Measurements from ENCODE around the gene CTSZ. TPM values are rescaled to one million over a fixed set of nuclear protein-coding genes. Genes with fewer than 3 reads are reported as not detected.

CTSZ gene
- total and polyA plus RNA-seq, 9 donors: 36.7 to 301 (median 85.6) TPM

DNA sequence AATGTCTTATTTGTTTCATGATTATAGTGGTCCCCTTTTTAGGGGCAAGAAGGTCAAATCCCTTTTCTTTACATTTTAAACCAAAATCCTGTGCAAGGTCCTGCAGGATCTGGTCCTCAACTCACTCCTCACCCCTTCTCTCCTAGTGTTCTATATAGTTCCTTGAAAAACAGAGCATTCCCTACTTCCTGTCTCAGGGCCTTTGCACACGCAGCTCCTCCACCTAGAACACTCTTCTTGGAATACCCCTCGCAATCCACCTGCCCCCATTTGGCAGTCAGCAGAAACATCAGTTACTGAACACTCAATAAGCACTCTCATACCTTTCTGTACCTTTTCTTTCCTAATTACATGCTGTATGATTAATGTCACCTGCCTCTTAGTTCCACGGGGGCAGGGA, 28.3 kb upstream of the CTSZ start:
- no peak for DNase-seq
- Histone ChIP-seq H3K27me3 (no peaks in the 10 kb centered on the region), H3K27ac (no peak overlapping the region), H3K4me1 (ENCODE audit: insufficient read depth) (peaks cover 4% of the 10 kb centered on the region), H3K4me3 (no peak overlapping the region), H3K9me3 (no peaks in the 10 kb centered on the region), H3K36me3 (no peaks in the 10 kb centered on the region)
- intact Hi-C loops (cut with DNase I): no loop called here
- 94 to 97% (median 96%) methylated on average over 3 of the region's 3 CpGs for whole genome bisulfite sequencing, 3 donors
- TF ChIP-seq EP300 (IDR thresholded peaks at IDR 0.05) (no peak), POLR2A (IDR thresholded peaks at IDR 0.05) (no peak)
- TF ChIP-seq, protein P1, sequence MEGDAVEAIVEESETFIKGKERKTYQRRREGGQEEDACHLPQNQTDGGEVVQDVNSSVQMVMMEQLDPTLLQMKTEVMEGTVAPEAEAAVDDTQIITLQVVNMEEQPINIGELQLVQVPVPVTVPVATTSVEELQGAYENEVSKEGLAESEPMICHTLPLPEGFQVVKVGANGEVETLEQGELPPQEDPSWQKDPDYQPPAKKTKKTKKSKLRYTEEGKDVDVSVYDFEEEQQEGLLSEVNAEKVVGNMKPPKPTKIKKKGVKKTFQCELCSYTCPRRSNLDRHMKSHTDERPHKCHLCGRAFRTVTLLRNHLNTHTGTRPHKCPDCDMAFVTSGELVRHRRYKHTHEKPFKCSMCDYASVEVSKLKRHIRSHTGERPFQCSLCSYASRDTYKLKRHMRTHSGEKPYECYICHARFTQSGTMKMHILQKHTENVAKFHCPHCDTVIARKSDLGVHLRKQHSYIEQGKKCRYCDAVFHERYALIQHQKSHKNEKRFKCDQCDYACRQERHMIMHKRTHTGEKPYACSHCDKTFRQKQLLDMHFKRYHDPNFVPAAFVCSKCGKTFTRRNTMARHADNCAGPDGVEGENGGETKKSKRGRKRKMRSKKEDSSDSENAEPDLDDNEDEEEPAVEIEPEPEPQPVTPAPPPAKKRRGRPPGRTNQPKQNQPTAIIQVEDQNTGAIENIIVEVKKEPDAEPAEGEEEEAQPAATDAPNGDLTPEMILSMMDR (IDR thresholded peaks at IDR 0.05): no peak

DNA sequence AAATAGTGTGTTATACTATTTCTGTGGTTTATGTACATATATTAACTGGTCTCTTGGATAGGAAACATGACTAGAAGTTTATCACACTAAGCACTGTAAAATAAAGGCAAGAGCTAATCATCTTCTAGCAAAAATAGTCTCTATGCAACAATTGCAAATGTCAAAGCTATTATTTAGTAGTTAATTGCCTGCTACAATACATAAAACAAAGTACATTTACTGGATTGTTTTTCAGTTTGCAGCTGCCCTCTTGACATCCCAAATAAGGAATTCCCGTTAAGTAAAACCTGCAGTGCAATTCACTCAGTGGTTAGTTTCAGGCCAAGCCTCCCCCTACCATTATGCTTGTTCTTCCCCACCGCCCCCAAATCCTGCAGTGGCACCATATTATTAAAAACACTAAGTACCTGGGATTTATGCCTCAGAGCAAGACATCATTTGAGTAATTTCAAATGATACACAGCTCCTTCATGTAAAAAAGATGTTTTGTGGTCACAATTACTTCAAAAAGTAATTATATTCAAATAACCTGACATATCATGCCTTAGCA, 26.6 kb upstream of the CTSZ start:
- 73 to 87% (median 77%) methylated on average over 2 of the region's 2 CpGs for WGBS, 3 donors
- Histone ChIP-seq H3K36me3 (no peaks in the 10 kb centered on the region), H3K4me3 (no peak overlapping the region), H3K4me1 (ENCODE audit: insufficient read depth) (peaks cover 6% of the 10 kb centered on the region), H3K9me3 (no peaks in the 10 kb centered on the region), H3K27me3 (no peaks in the 10 kb centered on the region), H3K27ac (no peak overlapping the region)
- intact Hi-C loops (cut with DNase I): loop anchor here in 1 of 4 donors (2.0 to 5.0 kb wide), 2 partner anchors 53 to 141 kb away; partner anchors contain the start of gene NELFCD
- TF ChIP-seq POLR2A (IDR thresholded peaks at IDR 0.05) (no peak), EP300 (IDR thresholded peaks at IDR 0.05) (no peak)
- TF ChIP-seq, protein P1 (IDR thresholded peaks at IDR 0.05): no peak
- DNase-seq: no peak

DNA sequence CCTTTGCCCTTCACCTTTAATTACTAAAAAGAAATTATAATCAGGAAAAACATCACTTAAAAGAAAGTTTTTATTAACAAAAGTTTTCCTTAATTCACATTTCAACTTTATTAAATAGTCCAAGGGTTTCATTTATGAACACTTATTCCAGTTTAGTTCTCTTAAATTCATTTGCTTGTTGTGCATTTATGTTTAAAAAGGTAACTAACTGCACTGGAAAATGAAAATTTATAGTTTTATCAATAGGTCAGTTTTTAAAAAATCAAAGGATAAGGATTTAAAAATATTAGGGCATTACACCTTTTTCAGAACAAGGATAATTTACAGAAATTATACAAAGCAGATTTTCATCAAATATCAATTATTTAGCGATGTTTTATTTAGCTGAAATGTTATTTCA, 26.0 kb upstream of the CTSZ start:
- Histone ChIP-seq H3K27me3 (no peaks in the 10 kb centered on the region), H3K4me3 (peak overlapping the region; percentile 86), H3K27ac (peak overlapping the region in 1 of 2 donors; percentile 70), H3K36me3 (no peaks in the 10 kb centered on the region), H3K9me3 (no peaks in the 10 kb centered on the region), H3K4me1 (ENCODE audit: insufficient read depth) (peaks cover 6% of the 10 kb centered on the region)
- intact Hi-C loops (cut with DNase I): loop anchor here in 1 of 4 donors (2.0 to 5.0 kb wide), 2 partner anchors 52 to 141 kb away; partner anchors contain the start of gene NELFCD
- TF ChIP-seq POLR2A (IDR thresholded peaks at IDR 0.05): no peak
- WGBS, 3 donors: 96 to 99% (median 98%) methylated on average over 1 of the region's 1 CpG
- no peak for DNase-seq

DNA sequence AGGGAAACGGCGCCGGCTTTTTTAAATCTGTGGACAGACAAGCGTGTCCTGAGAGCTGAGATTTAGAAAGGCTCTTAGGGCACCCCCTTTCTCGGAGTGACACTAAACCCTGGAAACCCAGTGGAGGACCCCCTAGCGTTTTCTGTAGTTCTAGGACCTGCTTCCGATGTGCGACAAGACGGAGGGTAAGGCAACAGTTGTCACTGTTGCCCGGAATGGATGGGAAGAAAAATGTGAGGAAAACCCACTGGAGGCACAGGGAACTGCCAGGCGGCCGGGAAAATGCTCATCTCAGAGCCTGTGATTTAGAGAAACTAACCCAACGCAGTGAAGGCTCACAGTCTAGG, 25.6 kb upstream of the CTSZ start:
- Histone ChIP-seq H3K4me1 (ENCODE audit: insufficient read depth) (peaks cover 6% of the 10 kb centered on the region), H3K27me3 (no peaks in the 10 kb centered on the region), H3K4me3 (peak overlapping the region; percentile 86), H3K9me3 (no peaks in the 10 kb centered on the region), H3K27ac (peak overlapping the region in 1 of 2 donors; percentile 70), H3K36me3 (no peaks in the 10 kb centered on the region)
- TF ChIP-seq EP300 (IDR thresholded peaks at IDR 0.05): no peak
- TF ChIP-seq POLR2A (IDR thresholded peaks at IDR 0.05): no peak
- TF ChIP-seq, protein P1 (IDR thresholded peaks at IDR 0.05): peak in 2 of 3 donors; percentile 8 to 25
- WGBS, 3 donors: 1 to 2% (median 1%) methylated on average over 13 of the region's 13 CpGs
- intact Hi-C loops (cut with DNase I): loop anchor here in 1 of 4 donors (2.0 to 5.0 kb wide), 2 partner anchors 52 to 140 kb away; partner anchors contain the start of gene NELFCD
- DNase-seq: no peak

DNA sequence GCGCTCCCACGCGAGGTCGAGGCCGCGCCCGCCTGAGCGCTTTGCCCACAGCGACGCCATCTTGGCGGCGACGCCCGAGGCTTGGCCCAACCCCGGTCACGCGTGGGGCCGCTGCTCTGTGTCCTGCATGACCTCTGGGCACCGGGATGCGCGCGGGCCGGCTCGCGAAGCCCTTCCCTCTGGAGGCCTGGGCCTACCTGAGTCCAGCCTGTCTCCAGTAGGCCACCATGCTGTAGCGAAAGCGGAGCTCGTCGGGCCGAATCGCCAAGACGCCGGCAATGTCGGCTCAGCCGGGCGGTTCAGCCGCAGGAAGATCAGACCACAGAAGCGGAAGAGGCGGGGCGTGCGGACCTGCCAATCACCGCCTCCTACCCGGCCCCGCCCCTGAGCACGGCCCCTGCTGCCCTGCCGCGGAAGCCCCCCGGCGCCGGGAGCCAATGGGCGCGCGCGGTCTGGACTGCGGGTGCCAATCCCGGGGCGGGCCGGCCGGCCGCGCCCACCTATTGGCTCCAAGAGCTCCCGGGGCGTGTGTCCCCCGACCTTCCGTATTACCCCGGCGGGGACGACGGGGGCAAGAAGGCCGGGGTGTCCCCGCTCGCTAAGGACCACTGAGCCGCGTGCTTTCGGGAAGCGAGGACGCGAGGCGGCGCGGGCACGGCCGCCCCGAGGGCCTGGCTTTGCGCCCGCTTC, 25.1 kb upstream of the CTSZ start, which contains the start of gene ATP5F1E:
TSS of gene ATP5F1E (minus strand) at position 313 of the 690 bp plus-strand sequence. CDS start at position 229, 84 bp downstream.
- 0 to 1% (median 0%) methylated on average over 49 to 86 of the region's 86 CpGs for WGBS, 3 donors
- peak; percentile 94 to 98 (median 95) for DNase-seq
- Histone ChIP-seq H3K9me3 (no peaks in the 10 kb centered on the region), H3K4me3 (peak within 1 kb of the TSS; percentile 86), H3K27me3 (no peaks in the 10 kb centered on the region), H3K27ac (peak within 1 kb of the TSS; percentile 68 to 70), H3K36me3 (no peaks in the 10 kb centered on the region), H3K4me1 (ENCODE audit: insufficient read depth) (peaks cover 6% of the 10 kb centered on the region)
- intact Hi-C loops (cut with DNase I): loop anchor here in 1 of 4 donors (2.0 to 5.0 kb wide), 2 partner anchors 51 to 140 kb away; partner anchors contain the start of gene NELFCD
- TF ChIP-seq, protein P1 (IDR thresholded peaks at IDR 0.05): no peak
- TF ChIP-seq EP300 (IDR thresholded peaks at IDR 0.05): no peak
- TF ChIP-seq POLR2A (IDR thresholded peaks at IDR 0.05): peak; percentile 67
